ENCODE results near the gene MYLIP.

DNA sequence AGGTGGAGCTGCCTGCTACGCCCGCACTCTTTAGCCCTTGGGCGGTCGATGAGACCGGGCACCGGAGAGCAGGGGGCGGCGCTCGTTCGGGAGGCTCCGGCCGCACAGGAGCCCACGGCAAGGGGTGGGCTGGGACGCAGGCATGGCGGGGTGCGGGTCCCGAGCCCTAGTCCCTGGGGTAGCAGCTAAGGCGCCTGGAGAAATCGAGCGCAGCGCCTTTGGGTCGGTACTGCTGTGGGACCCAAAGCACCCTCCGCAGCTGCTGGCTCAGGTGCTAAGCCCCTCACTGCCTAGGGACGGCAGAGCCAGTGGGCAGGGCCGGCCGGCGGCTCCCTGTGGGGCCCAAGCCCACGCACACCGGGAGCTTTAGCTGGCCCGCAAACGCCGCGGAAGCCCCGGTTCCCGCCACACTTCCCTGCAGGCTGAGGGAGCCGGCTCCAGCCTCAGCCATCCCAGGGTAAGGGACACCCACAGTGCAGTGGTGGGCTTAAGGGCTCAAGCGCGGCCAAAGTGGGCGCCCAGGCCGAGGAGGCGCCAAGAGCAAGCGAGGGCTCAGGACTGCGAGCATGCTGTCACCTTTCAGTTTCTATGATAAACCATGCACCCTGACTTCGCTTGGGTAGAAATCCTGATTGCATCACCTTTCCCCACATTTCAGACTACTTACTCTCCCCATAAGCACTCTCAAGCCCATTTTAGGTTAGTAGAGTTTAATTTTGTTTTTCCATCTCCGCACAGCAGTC is 52.0 kb downstream of the MYLIP start:
- TF ChIP-seq, protein P1, sequence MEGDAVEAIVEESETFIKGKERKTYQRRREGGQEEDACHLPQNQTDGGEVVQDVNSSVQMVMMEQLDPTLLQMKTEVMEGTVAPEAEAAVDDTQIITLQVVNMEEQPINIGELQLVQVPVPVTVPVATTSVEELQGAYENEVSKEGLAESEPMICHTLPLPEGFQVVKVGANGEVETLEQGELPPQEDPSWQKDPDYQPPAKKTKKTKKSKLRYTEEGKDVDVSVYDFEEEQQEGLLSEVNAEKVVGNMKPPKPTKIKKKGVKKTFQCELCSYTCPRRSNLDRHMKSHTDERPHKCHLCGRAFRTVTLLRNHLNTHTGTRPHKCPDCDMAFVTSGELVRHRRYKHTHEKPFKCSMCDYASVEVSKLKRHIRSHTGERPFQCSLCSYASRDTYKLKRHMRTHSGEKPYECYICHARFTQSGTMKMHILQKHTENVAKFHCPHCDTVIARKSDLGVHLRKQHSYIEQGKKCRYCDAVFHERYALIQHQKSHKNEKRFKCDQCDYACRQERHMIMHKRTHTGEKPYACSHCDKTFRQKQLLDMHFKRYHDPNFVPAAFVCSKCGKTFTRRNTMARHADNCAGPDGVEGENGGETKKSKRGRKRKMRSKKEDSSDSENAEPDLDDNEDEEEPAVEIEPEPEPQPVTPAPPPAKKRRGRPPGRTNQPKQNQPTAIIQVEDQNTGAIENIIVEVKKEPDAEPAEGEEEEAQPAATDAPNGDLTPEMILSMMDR (IDR thresholded peaks at IDR 0.05), result no peak
- no peak for TF ChIP-seq POLR2AphosphoS5 (IDR thresholded peaks at IDR 0.05)
